SK-N-SH treated with all-trans-retinoic acid at 6 μM for 48 hours (cell line): ENCODE data around the gene PDZD2.

Experiments used
- ARNTL ChIP-seq: fragments of 450-650 bp; formaldehyde crosslinking; IDR thresholded peaks from 2 replicates; pipeline ENCODE4 v1.5.0; 2020; ENCODE audit warnings: low read depth, mild to moderate bottlenecking, moderate library complexity, borderline replicate concordance
- ESRRG ChIP-seq: fragments of 250-450 bp; sonication (Bioruptor Pico); IDR thresholded peaks from 2 replicates; pipeline ENCODE4 v1.6.1; 2021; ENCODE audit warnings: mild to moderate bottlenecking
- TF ChIP-seq, protein P1 (sequence below): fragments of 250-450 bp; sonication (Bioruptor Pico); IDR thresholded peaks from 2 replicates; pipeline ENCODE4 v1.8.0; 2021; ENCODE audit warnings: low read depth, mild to moderate bottlenecking, moderate library complexity, borderline replicate concordance

DNA sequence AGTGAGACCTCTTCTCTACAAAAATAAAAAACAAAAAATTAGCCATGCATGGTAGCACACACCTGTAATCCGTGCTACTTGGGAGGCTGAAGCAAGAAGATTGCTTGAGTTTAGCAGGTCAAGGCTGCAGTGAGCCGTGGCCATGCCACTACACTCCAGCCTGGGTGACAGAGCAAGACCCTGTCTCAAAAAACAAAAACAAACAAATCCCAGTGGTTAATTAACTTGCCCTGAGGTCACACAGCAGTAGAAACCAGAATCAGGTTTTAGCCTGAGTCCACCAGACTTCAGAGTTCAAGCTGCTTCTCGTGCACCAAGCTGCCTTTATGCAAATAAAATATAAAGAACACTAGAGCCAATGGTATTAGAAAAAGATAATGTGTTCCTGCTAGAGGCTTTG is 365.5 kb downstream of the PDZD2 start:
- no peak for TF ChIP-seq ESRRG (CRISPR knock-in tag)
- TF ChIP-seq, protein P1, sequence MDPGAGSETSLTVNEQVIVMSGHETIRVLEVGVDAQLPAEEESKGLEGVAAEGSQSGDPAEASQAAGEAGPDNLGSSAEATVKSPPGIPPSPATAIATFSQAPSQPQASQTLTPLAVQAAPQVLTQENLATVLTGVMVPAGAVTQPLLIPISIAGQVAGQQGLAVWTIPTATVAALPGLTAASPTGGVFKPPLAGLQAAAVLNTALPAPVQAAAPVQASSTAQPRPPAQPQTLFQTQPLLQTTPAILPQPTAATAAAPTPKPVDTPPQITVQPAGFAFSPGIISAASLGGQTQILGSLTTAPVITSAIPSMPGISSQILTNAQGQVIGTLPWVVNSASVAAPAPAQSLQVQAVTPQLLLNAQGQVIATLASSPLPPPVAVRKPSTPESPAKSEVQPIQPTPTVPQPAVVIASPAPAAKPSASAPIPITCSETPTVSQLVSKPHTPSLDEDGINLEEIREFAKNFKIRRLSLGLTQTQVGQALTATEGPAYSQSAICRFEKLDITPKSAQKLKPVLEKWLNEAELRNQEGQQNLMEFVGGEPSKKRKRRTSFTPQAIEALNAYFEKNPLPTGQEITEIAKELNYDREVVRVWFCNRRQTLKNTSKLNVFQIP = no peak
- no peak for TF ChIP-seq ARNTL (CRISPR knock-in tag)
